Measurements from ENCODE around the gene POLQ. TPM values are rescaled to one million over a fixed set of nuclear protein-coding genes. Genes with fewer than 3 reads are reported as not detected.

The POLQ gene
- total RNA-seq, 1 donor from 2014 or later: 33.2 TPM

DNA sequence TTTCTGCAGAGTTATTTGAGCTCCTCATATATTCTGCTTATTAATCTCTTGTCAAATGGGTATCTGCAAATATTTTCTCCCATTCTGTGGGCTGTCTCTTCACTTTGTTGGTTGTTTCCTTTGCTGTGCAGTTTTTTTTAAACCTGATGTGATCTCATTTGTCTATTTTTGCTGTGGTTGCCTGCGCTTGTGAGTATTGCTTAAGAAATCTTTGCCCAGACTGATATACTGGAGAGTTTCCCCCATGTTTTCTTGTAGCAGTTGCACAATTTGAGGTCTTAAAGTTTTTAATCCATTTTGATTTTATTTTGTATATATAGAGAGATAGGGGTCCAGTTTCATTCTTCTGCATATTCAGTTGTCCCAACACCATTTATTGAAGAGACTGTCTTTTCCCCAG lies 102.3 kb downstream of the POLQ start:
- H2AFZ ChIP-seq (replicated peaks): no peak overlapping the region
- H3K4me3 ChIP-seq: no peak overlapping the region
- no peaks in the 10 kb centered on the region for H3K9me3 ChIP-seq (ENCODE audit: low read depth)
- DNase-seq (ENCODE audit: low spot score): no peak
- H3K27me3 ChIP-seq: no peaks in the 10 kb centered on the region
- Mint-ChIP-seq H3K4me1 (no peaks in the 10 kb centered on the region), H3K27me3 (ENCODE audit: insufficient read depth, low read depth) (no peaks in the 10 kb centered on the region), H3K9me3 (no peaks in the 10 kb centered on the region), H3K27ac (no peak overlapping the region), H3K36me3 (peaks cover 33% of the 10 kb centered on the region), H3K4me3 (no peak overlapping the region)
- no peaks in the 10 kb centered on the region for H3K79me2 ChIP-seq (ENCODE audit: low read depth)
- no peak overlapping the region for H3K27ac ChIP-seq
- no peak overlapping the region for H3K4me2 ChIP-seq
- no peak for TF ChIP-seq EZH2phosphoT487 (IDR thresholded peaks at IDR 0.05)
- no peak for TF ChIP-seq EZH2 (IDR thresholded peaks at IDR 0.05)
- TF ChIP-seq, protein P1, sequence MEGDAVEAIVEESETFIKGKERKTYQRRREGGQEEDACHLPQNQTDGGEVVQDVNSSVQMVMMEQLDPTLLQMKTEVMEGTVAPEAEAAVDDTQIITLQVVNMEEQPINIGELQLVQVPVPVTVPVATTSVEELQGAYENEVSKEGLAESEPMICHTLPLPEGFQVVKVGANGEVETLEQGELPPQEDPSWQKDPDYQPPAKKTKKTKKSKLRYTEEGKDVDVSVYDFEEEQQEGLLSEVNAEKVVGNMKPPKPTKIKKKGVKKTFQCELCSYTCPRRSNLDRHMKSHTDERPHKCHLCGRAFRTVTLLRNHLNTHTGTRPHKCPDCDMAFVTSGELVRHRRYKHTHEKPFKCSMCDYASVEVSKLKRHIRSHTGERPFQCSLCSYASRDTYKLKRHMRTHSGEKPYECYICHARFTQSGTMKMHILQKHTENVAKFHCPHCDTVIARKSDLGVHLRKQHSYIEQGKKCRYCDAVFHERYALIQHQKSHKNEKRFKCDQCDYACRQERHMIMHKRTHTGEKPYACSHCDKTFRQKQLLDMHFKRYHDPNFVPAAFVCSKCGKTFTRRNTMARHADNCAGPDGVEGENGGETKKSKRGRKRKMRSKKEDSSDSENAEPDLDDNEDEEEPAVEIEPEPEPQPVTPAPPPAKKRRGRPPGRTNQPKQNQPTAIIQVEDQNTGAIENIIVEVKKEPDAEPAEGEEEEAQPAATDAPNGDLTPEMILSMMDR (IDR thresholded peaks at IDR 0.05): no peak
- H3F3A ChIP-seq (ENCODE audit: low read depth): no peaks in the 10 kb centered on the region
- no peaks in the 10 kb centered on the region for H3K36me3 ChIP-seq
- no peaks in the 10 kb centered on the region for H3K4me1 ChIP-seq
- no peak overlapping the region for H3K9ac ChIP-seq
- H4K20me1 ChIP-seq (ENCODE audit: low read depth): no peaks in the 10 kb centered on the region

DNA sequence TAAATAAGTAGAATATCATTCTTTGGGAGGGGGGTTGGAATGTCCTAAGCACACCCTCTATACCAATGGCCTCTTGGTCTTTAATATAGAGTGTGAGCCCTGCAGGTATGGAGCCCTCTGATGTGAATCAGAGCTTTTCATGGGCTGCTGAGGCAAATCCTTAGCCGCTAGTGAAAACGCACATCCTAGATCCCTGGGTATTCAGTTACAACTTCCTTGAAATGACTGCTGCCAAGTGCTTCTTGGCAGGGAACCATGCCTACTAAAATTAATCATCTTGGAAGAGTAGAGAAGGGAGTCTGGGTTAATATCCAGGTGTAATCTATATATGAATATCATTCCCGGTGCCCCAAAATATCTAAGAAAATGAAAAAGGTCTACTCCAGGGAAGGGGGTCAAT lies 109.1 kb downstream of the POLQ start:
- no peaks in the 10 kb centered on the region for H3K27me3 ChIP-seq

DNA sequence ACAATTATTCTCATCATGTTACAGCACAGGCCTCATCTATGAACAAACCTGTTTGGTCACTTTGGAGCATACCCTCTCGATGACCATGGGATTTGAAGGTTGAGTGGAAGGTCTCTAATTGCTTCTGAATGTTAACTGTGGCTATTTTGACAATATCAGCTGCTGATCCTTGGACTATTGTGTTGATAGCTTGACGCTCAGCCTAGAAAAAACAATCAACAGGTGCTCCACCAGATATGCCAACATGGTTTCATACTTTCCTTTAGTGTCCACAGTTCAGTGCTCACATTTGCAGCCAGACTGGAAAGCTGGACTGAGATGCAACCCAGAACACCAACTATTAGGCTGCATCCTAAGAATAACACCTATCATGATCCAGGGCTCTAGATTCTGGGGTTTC lies 109.7 kb downstream of the POLQ start:
- peaks cover 5% of the 10 kb centered on the region for H3K4me1 ChIP-seq
- no peak for TF ChIP-seq EZH2 (IDR thresholded peaks at IDR 0.05)
- no peak overlapping the region for H3K27ac ChIP-seq
- no peak for DNase-seq (ENCODE audit: low spot score)
- H3K4me2 ChIP-seq: no peak overlapping the region
- Mint-ChIP-seq H3K4me1 (peaks cover 17% of the 10 kb centered on the region), H3K9me3 (no peaks in the 10 kb centered on the region), H3K27ac (no peak overlapping the region), H3K27me3 (ENCODE audit: insufficient read depth, low read depth) (peaks cover 6% of the 10 kb centered on the region), H3K4me3 (no peak overlapping the region), H3K36me3 (peaks cover 15% of the 10 kb centered on the region)
- H3K9ac ChIP-seq: no peak overlapping the region
- no peaks in the 10 kb centered on the region for H4K20me1 ChIP-seq (ENCODE audit: low read depth)
- H3K79me2 ChIP-seq (ENCODE audit: low read depth): no peaks in the 10 kb centered on the region
- H3F3A ChIP-seq (ENCODE audit: low read depth): no peaks in the 10 kb centered on the region
- peaks cover 5% of the 10 kb centered on the region for H3K36me3 ChIP-seq
- H3K4me3 ChIP-seq: no peak overlapping the region
- no peak overlapping the region for H2AFZ ChIP-seq (replicated peaks)
- H3K27me3 ChIP-seq: no peaks in the 10 kb centered on the region
- H3K9me3 ChIP-seq (ENCODE audit: low read depth): no peaks in the 10 kb centered on the region

More for the DNA sequence above, 109.1 kb downstream of the POLQ start:
- no peak for DNase-seq (ENCODE audit: low spot score)
- Histone ChIP-seq H3K9ac (no peak overlapping the region), H3K4me3 (no peak overlapping the region), H3K36me3 (no peaks in the 10 kb centered on the region), H3K27ac (no peak overlapping the region), H2AFZ (replicated peaks) (no peak overlapping the region), H3K4me2 (no peak overlapping the region), H3K4me1 (peaks cover 5% of the 10 kb centered on the region), H3K79me2 (ENCODE audit: low read depth) (no peaks in the 10 kb centered on the region), H3F3A (ENCODE audit: low read depth) (no peaks in the 10 kb centered on the region), H4K20me1 (ENCODE audit: low read depth) (no peaks in the 10 kb centered on the region), H3K9me3 (ENCODE audit: low read depth) (no peaks in the 10 kb centered on the region)
- Mint-ChIP-seq H3K9me3 (no peaks in the 10 kb centered on the region), H3K4me1 (peaks cover 17% of the 10 kb centered on the region), H3K27me3 (ENCODE audit: insufficient read depth, low read depth) (peaks cover 6% of the 10 kb centered on the region), H3K4me3 (no peak overlapping the region), H3K27ac (no peak overlapping the region), H3K36me3 (peaks cover 12% of the 10 kb centered on the region)
- TF ChIP-seq, protein P1 (IDR thresholded peaks at IDR 0.05): no peak
- TF ChIP-seq EZH2phosphoT487 (IDR thresholded peaks at IDR 0.05): no peak
- TF ChIP-seq EZH2 (IDR thresholded peaks at IDR 0.05): no peak

DNA sequence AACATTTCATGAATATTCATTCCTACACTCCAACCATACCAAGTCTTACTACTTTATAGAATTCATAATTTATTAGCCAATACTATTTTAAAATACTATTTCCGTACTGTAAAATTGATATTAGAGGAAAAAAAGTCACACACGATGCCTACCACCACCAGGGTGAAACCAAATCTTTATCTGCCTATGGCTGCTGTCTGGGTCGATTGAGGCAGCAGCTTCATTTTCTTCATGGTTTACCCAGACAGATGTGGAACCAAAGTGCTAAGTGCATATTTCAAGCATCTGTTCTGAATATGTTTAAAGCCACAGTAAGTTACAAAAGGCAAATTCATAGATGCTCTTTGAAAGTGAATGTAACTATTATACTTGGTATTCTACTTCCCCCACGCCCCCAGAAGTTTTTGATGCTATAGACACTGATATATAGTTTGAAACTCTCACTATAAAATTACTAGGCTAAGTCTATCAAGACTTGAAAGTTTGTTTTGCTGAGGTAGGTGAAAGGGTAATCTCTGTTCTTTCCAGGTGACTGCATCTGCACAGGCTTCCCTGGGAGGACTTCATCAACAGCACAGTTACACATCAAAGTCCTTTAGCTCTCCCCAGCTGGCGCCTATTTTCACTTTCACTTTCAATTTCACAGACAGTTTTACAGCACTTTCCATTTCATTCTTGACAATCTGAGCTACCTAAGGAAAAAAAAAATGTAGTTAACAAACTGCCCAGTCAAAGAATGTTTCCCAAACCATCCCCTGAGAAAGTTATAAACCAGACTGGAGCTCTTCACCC lies 113.9 kb downstream of the POLQ start:
- H3K4me3 Mint-ChIP-seq: no peak overlapping the region
- H3K27ac ChIP-seq: no peak overlapping the region
- H3K9me3 ChIP-seq (ENCODE audit: low read depth): no peaks in the 10 kb centered on the region
- no peaks in the 10 kb centered on the region for H3K27me3 ChIP-seq
- H3K79me2 ChIP-seq (ENCODE audit: low read depth): no peaks in the 10 kb centered on the region
- no peaks in the 10 kb centered on the region for H3F3A ChIP-seq (ENCODE audit: low read depth)
- H3K9ac ChIP-seq: no peak overlapping the region
- H4K20me1 ChIP-seq (ENCODE audit: low read depth): no peaks in the 10 kb centered on the region
- no peak overlapping the region for H2AFZ ChIP-seq (replicated peaks)
- H3K4me1 Mint-ChIP-seq: peaks cover 21% of the 10 kb centered on the region
- H3K4me2 ChIP-seq: no peak overlapping the region
- no peak for TF ChIP-seq EZH2 (IDR thresholded peaks at IDR 0.05)
- TF ChIP-seq, protein P1 (IDR thresholded peaks at IDR 0.05): no peak
- H3K27ac Mint-ChIP-seq: no peak overlapping the region
- peaks cover 8% of the 10 kb centered on the region for H3K27me3 Mint-ChIP-seq (ENCODE audit: insufficient read depth, low read depth)
- no peak for DNase-seq (ENCODE audit: low spot score)
- peaks cover 30% of the 10 kb centered on the region for H3K36me3 Mint-ChIP-seq
- peaks cover 5% of the 10 kb centered on the region for H3K4me1 ChIP-seq
- peaks cover 22% of the 10 kb centered on the region for H3K36me3 ChIP-seq
- peaks cover 2% of the 10 kb centered on the region for H3K9me3 Mint-ChIP-seq
- no peak overlapping the region for H3K4me3 ChIP-seq

Data from neural progenitor cell (in vitro differentiated cells).